ENCODE measurements around the gene SLC2A9.

The SLC2A9 gene

DNA sequence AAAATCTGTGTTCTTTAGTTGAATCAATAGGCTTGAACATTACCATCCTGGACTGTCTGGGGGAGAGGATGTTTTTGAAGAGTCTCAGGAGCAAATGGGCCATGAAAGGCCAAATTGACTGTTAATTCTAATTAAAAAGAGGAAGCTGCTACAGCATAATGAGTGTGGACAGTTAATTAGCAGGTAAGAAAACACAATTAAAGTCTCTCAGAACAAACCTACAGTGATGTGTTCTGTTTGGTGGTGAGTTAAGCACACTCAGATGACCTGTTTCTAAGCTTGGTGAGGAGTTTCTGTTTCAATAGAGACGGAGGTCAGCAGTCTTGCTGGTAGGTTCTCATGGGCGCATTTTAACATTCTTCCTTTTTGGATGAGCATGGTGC, 171.8 kb downstream of the SLC2A9 start:
- Histone ChIP-seq H3K27me3 (ENCODE audit: low read length) (no peaks in the 10 kb centered on the region), H3K9me3 (ENCODE audit: insufficient read depth, low read length) (no peaks in the 10 kb centered on the region), H3K27ac (ENCODE audit: low read depth, low read length) (no peak overlapping the region), H2AFZ (ENCODE audit: low read depth, low read length, severe bottlenecking) (no peak overlapping the region), H3K9me2 (replicated peaks; ENCODE audit: insufficient read depth, low read length) (no peaks in the 10 kb centered on the region), H3K4me3 (ENCODE audit: insufficient read depth, low read length, poor library complexity, severe bottlenecking) (no peak overlapping the region), H3K4me2 (ENCODE audit: low read depth, low read length, poor library complexity, severe bottlenecking) (no peak overlapping the region), H3F3A (ENCODE audit: insufficient read depth) (no peaks in the 10 kb centered on the region), H4K20me1 (ENCODE audit: low read depth, low read length) (no peaks in the 10 kb centered on the region), H3K36me3 (ENCODE audit: low read length) (no peaks in the 10 kb centered on the region), H3K79me2 (ENCODE audit: insufficient read depth, low read length) (no peaks in the 10 kb centered on the region), H3K9ac (ENCODE audit: low read length) (no peak overlapping the region)
- TF ChIP-seq, protein P1, sequence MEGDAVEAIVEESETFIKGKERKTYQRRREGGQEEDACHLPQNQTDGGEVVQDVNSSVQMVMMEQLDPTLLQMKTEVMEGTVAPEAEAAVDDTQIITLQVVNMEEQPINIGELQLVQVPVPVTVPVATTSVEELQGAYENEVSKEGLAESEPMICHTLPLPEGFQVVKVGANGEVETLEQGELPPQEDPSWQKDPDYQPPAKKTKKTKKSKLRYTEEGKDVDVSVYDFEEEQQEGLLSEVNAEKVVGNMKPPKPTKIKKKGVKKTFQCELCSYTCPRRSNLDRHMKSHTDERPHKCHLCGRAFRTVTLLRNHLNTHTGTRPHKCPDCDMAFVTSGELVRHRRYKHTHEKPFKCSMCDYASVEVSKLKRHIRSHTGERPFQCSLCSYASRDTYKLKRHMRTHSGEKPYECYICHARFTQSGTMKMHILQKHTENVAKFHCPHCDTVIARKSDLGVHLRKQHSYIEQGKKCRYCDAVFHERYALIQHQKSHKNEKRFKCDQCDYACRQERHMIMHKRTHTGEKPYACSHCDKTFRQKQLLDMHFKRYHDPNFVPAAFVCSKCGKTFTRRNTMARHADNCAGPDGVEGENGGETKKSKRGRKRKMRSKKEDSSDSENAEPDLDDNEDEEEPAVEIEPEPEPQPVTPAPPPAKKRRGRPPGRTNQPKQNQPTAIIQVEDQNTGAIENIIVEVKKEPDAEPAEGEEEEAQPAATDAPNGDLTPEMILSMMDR (IDR thresholded peaks at IDR 0.05; ENCODE audit: insufficient read depth, low read length, poor library complexity, severe bottlenecking) = no peak
- no peak for TF ChIP-seq EZH2phosphoT487 (conservative IDR thresholded peaks at IDR 0.05; ENCODE audit: low read length)

DNA sequence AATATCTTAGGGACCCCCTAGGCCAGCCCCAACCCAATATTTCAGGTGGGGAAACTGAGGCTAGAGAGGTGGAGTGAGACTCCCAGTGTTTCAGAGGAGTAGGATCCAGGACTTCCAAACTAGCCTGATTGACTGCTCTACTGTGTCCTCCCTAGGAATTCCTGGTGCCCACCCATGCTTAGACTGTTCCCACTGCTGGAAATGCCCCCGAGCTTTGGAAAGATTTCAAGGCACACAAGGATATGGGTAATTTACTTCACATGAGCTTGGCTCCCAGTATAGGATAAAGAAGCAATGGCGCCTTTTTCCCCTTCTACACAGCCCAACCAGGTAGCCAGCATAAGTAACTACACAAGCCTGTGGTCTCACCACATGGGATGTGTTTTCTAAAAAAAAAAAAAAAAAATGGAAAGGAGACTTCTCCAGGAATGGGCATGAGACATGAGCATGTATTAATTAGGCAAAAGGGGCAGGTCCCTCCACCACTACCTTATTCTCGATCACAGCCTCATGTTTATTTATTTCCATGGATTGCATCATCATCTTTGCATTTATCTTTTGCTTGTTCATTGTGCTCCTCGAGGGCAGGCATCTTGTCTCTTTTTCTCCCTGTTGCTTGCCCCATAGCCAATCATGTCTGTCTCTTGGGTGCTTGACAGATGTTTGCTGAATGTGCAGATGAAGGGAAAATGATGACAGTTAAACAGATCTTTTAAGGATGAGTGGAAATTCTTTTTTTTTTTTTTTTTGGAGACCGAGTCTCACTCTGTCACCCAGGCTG, 173.1 kb downstream of the SLC2A9 start:
- no peaks in the 10 kb centered on the region for H4K20me1 ChIP-seq (ENCODE audit: low read depth, low read length)
- no peak overlapping the region for H2AFZ ChIP-seq (ENCODE audit: low read depth, low read length, severe bottlenecking)
- H3K27ac ChIP-seq (ENCODE audit: low read depth, low read length) = no peak overlapping the region
- H3F3A ChIP-seq (ENCODE audit: insufficient read depth) = no peaks in the 10 kb centered on the region
- no peak for TF ChIP-seq EZH2phosphoT487 (conservative IDR thresholded peaks at IDR 0.05; ENCODE audit: low read length)
- TF ChIP-seq, protein P1 (IDR thresholded peaks at IDR 0.05; ENCODE audit: insufficient read depth, low read length, poor library complexity, severe bottlenecking) = no peak
- no peaks in the 10 kb centered on the region for H3K9me3 ChIP-seq (ENCODE audit: insufficient read depth, low read length)
- no peaks in the 10 kb centered on the region for H3K27me3 ChIP-seq (ENCODE audit: low read length)
- no peak overlapping the region for H3K4me3 ChIP-seq (ENCODE audit: insufficient read depth, low read length, poor library complexity, severe bottlenecking)
- H3K9me2 ChIP-seq (replicated peaks; ENCODE audit: insufficient read depth, low read length) = no peaks in the 10 kb centered on the region
- H3K4me2 ChIP-seq (ENCODE audit: low read depth, low read length, poor library complexity, severe bottlenecking) = no peak overlapping the region
- H3K79me2 ChIP-seq (ENCODE audit: insufficient read depth, low read length) = no peaks in the 10 kb centered on the region
- no peaks in the 10 kb centered on the region for H3K36me3 ChIP-seq (ENCODE audit: low read length)
- no peak overlapping the region for H3K9ac ChIP-seq (ENCODE audit: low read length)

DNA sequence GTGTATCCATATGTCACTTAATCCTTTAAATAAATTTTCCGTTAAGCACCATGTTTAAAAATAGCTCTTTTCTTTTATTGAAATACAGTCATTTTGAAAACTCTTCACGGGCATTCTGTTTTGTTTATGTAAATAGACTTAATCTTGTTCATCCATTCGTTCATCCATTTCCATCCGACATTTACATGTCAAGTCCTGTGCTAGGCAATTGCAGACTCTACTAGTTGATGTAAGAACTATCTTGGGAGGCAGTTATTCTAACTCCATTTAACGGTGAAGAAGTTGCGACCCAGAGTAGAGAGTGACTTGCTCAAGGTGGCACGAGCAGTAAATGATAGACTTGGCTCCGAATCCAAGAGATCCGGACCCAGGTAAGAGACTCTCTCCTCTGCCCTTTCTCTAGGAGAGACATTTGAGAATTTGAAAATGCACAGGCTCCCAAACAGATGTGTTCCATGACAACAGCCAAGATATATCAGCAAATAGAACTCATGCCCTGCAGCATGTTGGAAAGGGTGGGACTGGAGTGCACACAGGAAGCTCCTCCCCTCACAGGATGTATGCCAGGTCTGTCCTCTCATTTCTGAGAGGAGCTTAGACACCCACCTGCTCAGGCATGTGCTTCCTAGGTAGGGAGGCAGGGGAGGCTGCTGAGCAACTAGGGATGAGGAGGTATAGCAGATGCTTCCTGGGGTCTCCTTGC, 175.4 kb downstream of the SLC2A9 start:
- no peak for TF ChIP-seq EZH2phosphoT487 (conservative IDR thresholded peaks at IDR 0.05; ENCODE audit: low read length)
- TF ChIP-seq, protein P1 (IDR thresholded peaks at IDR 0.05; ENCODE audit: insufficient read depth, low read length, poor library complexity, severe bottlenecking) = no peak
- no peak overlapping the region for H3K9ac ChIP-seq (ENCODE audit: low read length)
- no peaks in the 10 kb centered on the region for H3K36me3 ChIP-seq (ENCODE audit: low read length)
- H3K9me2 ChIP-seq (replicated peaks; ENCODE audit: insufficient read depth, low read length) = no peaks in the 10 kb centered on the region
- H3K79me2 ChIP-seq (ENCODE audit: insufficient read depth, low read length) = no peaks in the 10 kb centered on the region
- H3K27me3 ChIP-seq (ENCODE audit: low read length) = no peaks in the 10 kb centered on the region
- H3K4me3 ChIP-seq (ENCODE audit: insufficient read depth, low read length, poor library complexity, severe bottlenecking) = no peak overlapping the region
- no peaks in the 10 kb centered on the region for H4K20me1 ChIP-seq (ENCODE audit: low read depth, low read length)
- no peak overlapping the region for H3K4me2 ChIP-seq (ENCODE audit: low read depth, low read length, poor library complexity, severe bottlenecking)
- H3K9me3 ChIP-seq (ENCODE audit: insufficient read depth, low read length) = no peaks in the 10 kb centered on the region
- H2AFZ ChIP-seq (ENCODE audit: low read depth, low read length, severe bottlenecking) = no peak overlapping the region
- H3K27ac ChIP-seq (ENCODE audit: low read depth, low read length) = no peak overlapping the region
- no peaks in the 10 kb centered on the region for H3F3A ChIP-seq (ENCODE audit: insufficient read depth)

Measured in SU-DHL-6 (cell line).